Endothelial cell of umbilical vein (primary cell): ENCODE measurements around the gene ANP32B. TPM values are rescaled to one million over a fixed set of nuclear protein-coding genes. Genes with fewer than 3 reads are reported as not detected.

Experiments
- BruUV-seq: library from RNA; stranded (reverse); fragments of 400-500 nt; replicated peaks from 2 replicates; lab custom pipeline; 2021; lab: Mats Ljungman, UMichigan
- CTCF ChIA-PET: fragments of 300-600, 350-600 bp; sonication (Branson Sonifier 250); formaldehyde crosslinking; loops from one replicate; lab custom pipeline; 2021; ENCODE audit warnings: antibody characterized with exemption, inconsistent platforms; lab: Charles Lee
- POLR2A ChIA-PET: fragments of 300-600, 350-600 bp; sonication (Branson Sonifier 250); formaldehyde crosslinking; loops from one replicate; lab custom pipeline; 2021; ENCODE audit warnings: antibody characterized with exemption, inconsistent platforms; lab: Charles Lee
- DNase-seq: peaks from one replicate; pipeline ENCODE4 v3.0.0-alpha.2; 2011; ENCODE audit warnings: low read depth, low spot score
- FAIRE-seq: peaks from 2 replicates; lab custom pipeline; 2011; peaks lifted over from hg19 to GRCh38; lab: Jason Lieb, UNC
- H2AFZ ChIP-seq: 2 replicates; pipeline ENCODE4 v1.6.0; 2012; ENCODE audit warnings: low read depth, low read length, control low read depth, inconsistent platforms
- H3K27ac ChIP-seq: 2 replicates; pipeline ENCODE4 v1.5.1; 2011; ENCODE audit warnings: low read depth, mild to moderate bottlenecking, control low read depth, low read length, moderate library complexity; ENCODE audit not compliant: insufficient read depth
- H3K27me3 ChIP-seq, 2 experiments: 2 replicates each; pipeline versions ENCODE4 v1.6.0 to v1.6.1; 2011; ENCODE audit warnings: low read length in 2 of 2, mixed read lengths in 1 of 2; ENCODE audit not compliant: control insufficient read depth in 2 of 2, insufficient read depth in 2 of 2
- H3K36me3 ChIP-seq, 2 experiments: 2 replicates in 1 of 2; 3 replicates in 1 of 2; pipeline ENCODE4 v1.5.1; 2011; ENCODE audit warnings: low read length in 2 of 2, mild to moderate bottlenecking in 1 of 2, moderate library complexity in 1 of 2; ENCODE audit not compliant: control insufficient read depth in 2 of 2, insufficient read depth in 2 of 2; ENCODE audit errors: extremely low read depth in 1 of 2
- H3K4me1 ChIP-seq: 3 replicates; pipeline ENCODE4 v1.5.1; 2011; ENCODE audit warnings: mild to moderate bottlenecking, low read length; ENCODE audit not compliant: control insufficient read depth, insufficient read depth; ENCODE audit errors: extremely low read depth
- H3K4me2 ChIP-seq: 2 replicates; pipeline ENCODE4 v1.6.1; 2011; ENCODE audit warnings: low read length, control low read depth, mixed read lengths; ENCODE audit not compliant: insufficient read depth
- H3K4me3 ChIP-seq, 3 experiments: fragments of 200-600 bp in 1 of 3; sonication (generic), shearing (Covaris generic) in 1 of 3; replicated peaks in 1 of 3; 2 replicates each; pipeline ENCODE4 v1.5.1; 2011 to 2016; ENCODE audit warnings: control low read depth in 3 of 3, low read length in 3 of 3, mild to moderate bottlenecking in 2 of 3, inconsistent platforms in 1 of 3, low read depth in 1 of 3, moderate library complexity in 1 of 3; ENCODE audit not compliant: insufficient read depth in 1 of 3
- H3K79me2 ChIP-seq: 2 replicates; pipeline ENCODE4 v1.6.0; 2012; ENCODE audit warnings: low read length, inconsistent platforms; ENCODE audit not compliant: control insufficient read depth, insufficient read depth
- H3K9ac ChIP-seq: replicated peaks from 2 replicates; pipeline ENCODE3; 2011; ENCODE audit warnings: low read length, control low read depth; ENCODE audit not compliant: insufficient read depth; ENCODE audit errors: extremely low read depth
- H3K9me1 ChIP-seq: replicated peaks from 3 replicates; pipeline ENCODE4 v1.6.0; 2011; ENCODE audit warnings: mild to moderate bottlenecking, low read length; ENCODE audit not compliant: control insufficient read depth, insufficient read depth; ENCODE audit errors: extremely low read depth
- H3K9me3 ChIP-seq: replicated peaks from 2 replicates; pipeline ENCODE4 v1.5.1; 2012; ENCODE audit warnings: low read length, inconsistent platforms; ENCODE audit not compliant: control insufficient read depth, insufficient read depth
- H4K20me1 ChIP-seq: replicated peaks from 2 replicates; pipeline ENCODE3; 2011; ENCODE audit warnings: mild to moderate bottlenecking, low read length; ENCODE audit not compliant: control insufficient read depth, insufficient read depth; ENCODE audit errors: extremely low read depth
- CTCF ChIP-seq, 2 donors: IDR thresholded peaks; 1 replicate in 1 of 2; 2 replicates in 1 of 2; pipeline ENCODE4 v1.5.1; 2011; ENCODE audit warnings: low read length in 2 of 2, mild to moderate bottlenecking in 2 of 2, moderate library complexity in 2 of 2, control low read depth in 1 of 2, inconsistent platforms in 1 of 2, low read depth in 1 of 2; ENCODE audit not compliant: insufficient read depth in 1 of 2; ENCODE audit errors: extremely low read depth in 1 of 2
- EZH2 ChIP-seq: IDR thresholded peaks from 2 replicates; pipeline ENCODE4 v1.6.1; 2012; ENCODE audit warnings: borderline replicate concordance, low read depth, mild to moderate bottlenecking, moderate library complexity, low read length, inconsistent platforms; ENCODE audit not compliant: severe bottlenecking
- FOS ChIP-seq: IDR thresholded peaks from 2 replicates; pipeline ENCODE4 v1.6.1; 2011; ENCODE audit warnings: mild to moderate bottlenecking, low read length, moderate library complexity, borderline replicate concordance; ENCODE audit not compliant: insufficient read depth
- GATA2 ChIP-seq: IDR thresholded peaks from 2 replicates; pipeline ENCODE4 v1.7.0; 2011; ENCODE audit warnings: low read depth, mild to moderate bottlenecking, moderate library complexity, mixed read lengths, low read length; ENCODE audit not compliant: insufficient read length, insufficient read depth
- JUN ChIP-seq: IDR thresholded peaks from 2 replicates; pipeline ENCODE4 v1.6.1; 2011; ENCODE audit warnings: borderline replicate concordance, low read depth; ENCODE audit not compliant: insufficient read length, insufficient read depth
- MAX ChIP-seq: IDR thresholded peaks from 2 replicates; pipeline ENCODE4 v1.6.1; 2011; ENCODE audit not compliant: insufficient read depth, insufficient read length
- MYC ChIP-seq: IDR thresholded peaks from one replicate; pipeline ENCODE4 v1.6.1; 2011; ENCODE audit warnings: mild to moderate bottlenecking, low read depth, low read length
- POLR2A ChIP-seq: IDR thresholded peaks from 2 replicates; pipeline ENCODE4 v1.6.1; 2012; ENCODE audit warnings: low read depth, mild to moderate bottlenecking, control low read depth, low read length
- POLR2AphosphoS5 ChIP-seq: IDR thresholded peaks from 2 replicates; pipeline ENCODE4 v1.6.1; 2012; ENCODE audit warnings: low read depth, mild to moderate bottlenecking, control low read depth, low read length, moderate library complexity; ENCODE audit not compliant: insufficient read depth
- dilution Hi-C: fragments of 300-500 bp; cut with MboI; formaldehyde crosslinking; loops from one replicate; pipeline ENCODE4 v1.15.0; 2019; ENCODE audit warnings: low sequenced_read_pairs; ENCODE audit not compliant: extremely low pct_ligation_motif_present
- intact Hi-C: fragments of 100-400 bp; cut with micrococcal nuclease; formaldehyde crosslinking; loops from one replicate; pipeline ENCODE4 v1.10.0; 2022
- polyA plus RNA-seq, 4 experiments: library from polyadenylated mRNA; depleted of rRNA in 3 of 4; stranded (reverse) in 3 of 4; unstranded in 1 of 4; fragments of >200 nt; gene quantifications; 2 replicates each; pipeline versions ENCODE4 v1.2.1 to v1.2.3, GENCODE V29; 2011 to 2012; ENCODE audit warnings: missing spikeins in 1 of 4
- total RNA-seq: library from RNA; stranded (reverse); gene quantifications from 2 replicates; pipeline ENCODE4 v1.2.3, GENCODE V29; 2021

ANP32B gene
- total and polyA plus RNA-seq, 2 donors (not counting 3 experiments of a cell fraction or from before 2014, with no cell fraction given): 13.9 to 173 TPM

- dilution Hi-C loops (no loop called here), intact Hi-C loops (no loop called here)
- H3K9ac ChIP-seq: no peak overlapping the region
- no peaks in the 10 kb centered on the region for H3K9me3 ChIP-seq
- no peaks in the 10 kb centered on the region for H3K36me3 ChIP-seq
- H3K79me2 ChIP-seq: no peaks in the 10 kb centered on the region
- no peak overlapping the region for H3K4me3 ChIP-seq
- no peak overlapping the region for H2AFZ ChIP-seq
- FAIRE-seq: no peak
- ChIA-PET CTCF (interaction anchor here (1.4 kb wide), 1 partner anchor 10 kb away, joined by 3 read pairs; no protein-coding TSS in a partner anchor), POLR2A (no interaction called here)
- no peak for TF ChIP-seq GATA2
- no peak for TF ChIP-seq MAX
- TF ChIP-seq CTCF (IDR thresholded peaks at IDR 0.05; ENCODE audit: extremely low read depth in 1 of 2, insufficient read depth in 1 of 2, low read depth in 1 of 2, low read length in 2 of 2): no peak
- no peak for TF ChIP-seq POLR2AphosphoS5
- no peak for TF ChIP-seq EZH2
- TF ChIP-seq JUN: no peak
- TF ChIP-seq POLR2A: no peak
- TF ChIP-seq FOS: no peak
- TF ChIP-seq MYC: no peak
- H3K27me3 ChIP-seq: peaks cover 42 to 82% of the 10 kb centered on the region in 2 experiments
- H3K27ac ChIP-seq: no peak overlapping the region
- no peak for DNase-seq
- H3K4me2 ChIP-seq: no peak overlapping the region
- no peaks in the 10 kb centered on the region for H3K9me1 ChIP-seq
- no TSS peak for BruUV-seq
- H3K4me1 ChIP-seq: no peaks in the 10 kb centered on the region
- no peaks in the 10 kb centered on the region for H4K20me1 ChIP-seq
Measured at GRCh38 chr9:97940233-97940632, 42.9 kb upstream of the ANP32B start.
